ENCODE measurements around the gene MFAP3.
A peak's percentile ranks its signal among the peaks of the same experiment; 100 is the strongest.
"Not testable (repeated sequence)": the region's sequence is repeated elsewhere in the genome, so short reads cannot be mapped to it uniquely, and the experiment has no call there.

MFAP3 gene

DNA sequence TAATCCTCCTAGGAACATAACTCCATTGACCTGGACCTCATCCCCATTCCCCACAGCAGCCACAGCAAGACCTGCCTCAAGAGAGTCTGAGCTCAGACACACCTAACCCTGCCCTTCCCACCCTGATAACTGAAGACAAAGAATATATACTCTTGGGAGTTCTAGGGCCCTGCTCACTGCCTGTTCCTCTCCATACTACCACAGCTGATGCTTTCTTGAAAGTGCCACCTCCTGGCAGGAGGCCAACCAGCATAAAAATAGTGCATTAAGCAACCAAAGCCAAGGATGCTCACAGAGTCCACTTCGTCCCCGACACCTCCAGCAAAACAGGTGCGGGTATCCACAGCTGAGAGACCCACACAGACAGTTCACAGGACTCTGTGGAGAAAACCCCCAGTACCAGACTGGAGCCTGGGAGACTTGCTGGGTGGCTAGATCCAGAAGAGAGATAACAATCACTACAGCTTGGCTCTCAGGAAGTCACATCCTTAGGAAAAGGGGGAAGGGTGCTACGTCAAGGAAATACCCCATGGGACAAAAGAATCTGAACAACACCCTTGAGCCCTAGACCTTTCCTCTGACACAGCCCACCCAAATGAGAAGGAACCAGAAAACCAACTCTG, 23.6 kb upstream of the MFAP3 start:
- no peaks in the 10 kb centered on the region for H3K4me1 ChIP-seq (ENCODE audit: control insufficient read depth, insufficient read depth, low read length)
- no peaks in the 10 kb centered on the region for H3K9me3 ChIP-seq (ENCODE audit: control insufficient read depth, low read length)
- 93 to 96% methylated on average over 4 of the region's 4 CpGs for WGBS, 2 experiments
- H3K27ac ChIP-seq (ENCODE audit: insufficient read depth, low read depth, low read length, poor library complexity, severe bottlenecking), result no peak overlapping the region
- no peaks in the 10 kb centered on the region for H3K36me3 ChIP-seq (ENCODE audit: control insufficient read depth, insufficient read depth, low read length)
- H3K27me3 ChIP-seq (ENCODE audit: control insufficient read depth, insufficient read depth, low read length, poor library complexity, severe bottlenecking), result no peaks in the 10 kb centered on the region
- no peak overlapping the region for H3K4me3 ChIP-seq (ENCODE audit: insufficient read depth, low read depth, low read length)

- H3K27me3 ChIP-seq (ENCODE audit: control insufficient read depth, insufficient read depth, low read length, poor library complexity, severe bottlenecking), result not testable (repeated sequence)
These were observed 19.8 kb upstream of the MFAP3 start for GRCh38 chr5:154018919-154019318.

GRCh38 chr5:154025951-154026350, 12.8 kb upstream of the MFAP3 start:
- no peak overlapping the region for H3K27ac ChIP-seq (ENCODE audit: insufficient read depth, low read depth, low read length, poor library complexity, severe bottlenecking)
- no peak overlapping the region for H3K4me3 ChIP-seq (ENCODE audit: insufficient read depth, low read depth, low read length)
- H3K36me3 ChIP-seq (ENCODE audit: control insufficient read depth, insufficient read depth, low read length), result peaks cover 8% of the 10 kb centered on the region
- no peaks in the 10 kb centered on the region for H3K27me3 ChIP-seq (ENCODE audit: control insufficient read depth, insufficient read depth, low read length, poor library complexity, severe bottlenecking)
- H3K9me3 ChIP-seq (ENCODE audit: control insufficient read depth, low read length), result no peaks in the 10 kb centered on the region
- H3K4me1 ChIP-seq (ENCODE audit: control insufficient read depth, insufficient read depth, low read length), result no peaks in the 10 kb centered on the region

More at GRCh38 chr5:154018919-154019318, 19.8 kb upstream of the MFAP3 start:
- H3K27ac ChIP-seq (ENCODE audit: insufficient read depth, low read depth, low read length, poor library complexity, severe bottlenecking); H3K36me3 ChIP-seq (ENCODE audit: control insufficient read depth, insufficient read depth, low read length); H3K4me3 ChIP-seq (ENCODE audit: insufficient read depth, low read depth, low read length); H3K9me3 ChIP-seq (ENCODE audit: control insufficient read depth, low read length); H3K4me1 ChIP-seq (ENCODE audit: control insufficient read depth, insufficient read depth, low read length): not testable (repeated sequence)
- 83 to 94% methylated on average over 1 of the region's 1 CpG for WGBS, 2 experiments

DNA sequence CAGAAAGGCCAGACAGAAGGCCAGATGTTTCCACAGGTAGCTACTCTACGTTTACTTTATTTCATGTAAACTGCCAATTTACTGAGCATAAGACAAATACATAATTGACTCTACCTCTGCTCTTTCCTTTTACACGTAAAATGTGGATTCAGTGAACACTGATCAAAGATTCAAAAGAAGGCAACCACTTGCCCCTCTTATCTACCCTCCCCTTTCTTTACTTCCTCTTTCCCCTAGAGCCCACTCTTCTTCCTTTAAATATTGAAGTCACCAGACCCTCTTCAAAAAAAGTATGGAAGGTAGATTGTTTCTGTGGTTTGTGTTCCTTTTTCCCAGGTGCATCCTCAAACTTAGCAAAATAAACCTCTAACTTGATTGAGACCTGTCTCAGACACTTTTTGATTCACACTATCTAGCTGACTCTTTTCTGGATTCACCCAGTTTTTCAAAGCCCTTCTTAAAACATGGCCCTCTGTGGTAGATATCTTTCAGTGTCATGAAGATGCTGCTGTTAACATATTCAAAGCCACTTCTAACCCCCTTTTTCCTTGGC, 6.8 kb upstream of the MFAP3 start:
- Histone ChIP-seq H3K4me1 (ENCODE audit: control insufficient read depth, insufficient read depth, low read length) (no peaks in the 10 kb centered on the region), H3K36me3 (ENCODE audit: control insufficient read depth, insufficient read depth, low read length) (no peaks in the 10 kb centered on the region), H3K27ac (ENCODE audit: insufficient read depth, low read depth, low read length, poor library complexity, severe bottlenecking) (no peak overlapping the region), H3K4me3 (ENCODE audit: insufficient read depth, low read depth, low read length) (no peak overlapping the region), H3K27me3 (ENCODE audit: control insufficient read depth, insufficient read depth, low read length, poor library complexity, severe bottlenecking) (no peaks in the 10 kb centered on the region), H3K9me3 (ENCODE audit: control insufficient read depth, low read length) (no peaks in the 10 kb centered on the region)
- 91% methylated on average over 2 of the region's 2 CpGs for WGBS, 2 experiments

DNA sequence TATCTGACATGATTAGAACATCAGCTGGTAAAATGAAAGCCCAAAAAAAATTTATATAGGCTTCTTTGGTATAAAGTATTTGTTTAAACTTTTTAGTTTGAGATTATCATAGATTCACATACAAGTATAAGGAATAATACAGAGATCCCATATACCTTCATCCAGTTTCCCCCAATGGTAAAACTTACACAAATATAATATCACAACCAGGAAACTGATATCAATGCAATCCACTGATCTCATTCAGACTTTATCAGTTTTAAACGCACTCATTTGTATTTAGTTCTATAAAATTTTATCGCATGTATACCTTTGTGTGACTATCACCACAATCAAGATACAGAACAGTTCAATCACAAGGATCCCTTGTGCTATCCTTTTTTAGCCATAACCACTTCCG, 3.8 kb upstream of the MFAP3 start:
- Histone ChIP-seq H3K27ac (ENCODE audit: insufficient read depth, low read depth, low read length, poor library complexity, severe bottlenecking) (no peak overlapping the region), H3K9me3 (ENCODE audit: control insufficient read depth, low read length) (no peaks in the 10 kb centered on the region), H3K36me3 (ENCODE audit: control insufficient read depth, insufficient read depth, low read length) (no peaks in the 10 kb centered on the region), H3K27me3 (ENCODE audit: control insufficient read depth, insufficient read depth, low read length, poor library complexity, severe bottlenecking) (no peaks in the 10 kb centered on the region), H3K4me1 (ENCODE audit: control insufficient read depth, insufficient read depth, low read length) (peaks cover 7% of the 10 kb centered on the region), H3K4me3 (ENCODE audit: insufficient read depth, low read depth, low read length) (no peak overlapping the region)
- WGBS, 2 experiments, result 96 to 97% methylated on average over 3 of the region's 3 CpGs

DNA sequence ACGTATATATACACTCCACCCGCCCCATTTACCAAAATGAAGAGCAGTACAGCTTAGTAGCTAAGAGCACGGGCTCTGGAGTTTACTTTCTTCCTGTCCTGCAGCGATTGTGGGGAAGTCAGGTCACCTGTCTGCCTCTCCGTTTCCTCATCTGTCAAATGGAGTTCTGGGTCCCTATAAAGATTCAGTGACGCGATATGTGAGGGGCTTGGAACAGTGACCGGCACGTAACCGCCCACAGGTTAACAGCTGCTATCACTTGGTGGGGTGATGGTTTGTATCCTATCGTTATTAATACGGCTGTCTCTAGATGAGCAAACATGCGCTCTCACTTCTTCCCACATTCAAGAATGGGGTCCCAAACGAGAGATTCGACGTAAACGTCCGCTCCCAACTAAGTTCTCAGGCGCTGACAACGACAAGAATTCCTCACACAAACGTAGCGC, 483 bp upstream of the MFAP3 start:
- Histone ChIP-seq H3K27me3 (ENCODE audit: control insufficient read depth, insufficient read depth, low read length, poor library complexity, severe bottlenecking) (no peaks in the 10 kb centered on the region), H3K4me3 (ENCODE audit: insufficient read depth, low read depth, low read length) (peak overlapping the region; percentile 86), H3K4me1 (ENCODE audit: control insufficient read depth, insufficient read depth, low read length) (peaks cover 7% of the 10 kb centered on the region), H3K36me3 (ENCODE audit: control insufficient read depth, insufficient read depth, low read length) (no peaks in the 10 kb centered on the region), H3K9me3 (ENCODE audit: control insufficient read depth, low read length) (no peaks in the 10 kb centered on the region), H3K27ac (ENCODE audit: insufficient read depth, low read depth, low read length, poor library complexity, severe bottlenecking) (no peak overlapping the region)
- WGBS, 2 experiments, result 3 to 4% methylated on average over 22 of the region's 22 CpGs

DNA sequence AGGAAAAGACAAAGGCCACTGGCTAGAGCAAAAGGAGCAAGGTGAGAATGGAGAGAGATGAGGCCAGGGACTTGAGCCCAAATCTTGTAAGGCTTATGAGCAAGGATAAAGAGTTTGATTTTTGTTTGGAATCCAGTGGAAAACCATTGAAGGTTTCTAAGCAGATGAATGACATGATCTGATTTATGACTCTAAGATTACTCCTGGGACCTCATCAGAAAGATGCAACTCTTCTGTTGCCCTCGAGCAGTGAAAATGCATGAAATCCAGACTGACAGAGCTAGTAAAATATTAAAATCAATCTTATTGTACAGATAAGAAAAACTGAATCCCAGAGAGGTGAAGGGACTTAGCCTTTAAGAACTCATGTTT, 677 bp downstream of the MFAP3 start:
- Histone ChIP-seq H3K4me1 (ENCODE audit: control insufficient read depth, insufficient read depth, low read length) (peaks cover 7% of the 10 kb centered on the region), H3K36me3 (ENCODE audit: control insufficient read depth, insufficient read depth, low read length) (no peaks in the 10 kb centered on the region), H3K27ac (ENCODE audit: insufficient read depth, low read depth, low read length, poor library complexity, severe bottlenecking) (no peak overlapping the region), H3K27me3 (ENCODE audit: control insufficient read depth, insufficient read depth, low read length, poor library complexity, severe bottlenecking) (no peaks in the 10 kb centered on the region), H3K4me3 (ENCODE audit: insufficient read depth, low read depth, low read length) (peak overlapping the region; percentile 86), H3K9me3 (ENCODE audit: control insufficient read depth, low read length) (no peaks in the 10 kb centered on the region)
- WGBS, 2 experiments, result 78 to 82% methylated on average over 1 of the region's 1 CpG

DNA sequence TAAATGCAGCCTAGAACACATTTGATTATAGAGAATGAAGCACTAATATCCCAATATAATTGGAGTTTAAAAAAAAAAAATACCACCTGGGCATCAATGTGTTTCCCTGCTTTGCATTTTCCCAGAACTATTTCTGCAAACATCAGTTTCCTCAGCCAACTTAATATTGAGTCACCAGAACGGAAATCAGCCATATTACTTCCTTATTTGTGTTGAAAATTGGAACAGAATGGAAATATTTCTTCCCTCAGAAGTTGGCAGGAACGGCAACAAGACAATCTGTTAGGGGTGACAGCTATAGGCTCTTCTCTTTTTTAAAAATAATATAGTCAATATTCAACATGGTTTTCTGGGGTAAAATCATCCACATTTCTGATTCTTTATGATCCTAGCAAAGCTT, 4.0 kb downstream of the MFAP3 start:
- 89 to 100% methylated on average over 1 to 2 of the region's 2 CpGs for WGBS, 2 experiments
- Histone ChIP-seq H3K27ac (ENCODE audit: insufficient read depth, low read depth, low read length, poor library complexity, severe bottlenecking) (no peak overlapping the region), H3K27me3 (ENCODE audit: control insufficient read depth, insufficient read depth, low read length, poor library complexity, severe bottlenecking) (no peaks in the 10 kb centered on the region), H3K36me3 (ENCODE audit: control insufficient read depth, insufficient read depth, low read length) (no peaks in the 10 kb centered on the region), H3K9me3 (ENCODE audit: control insufficient read depth, low read length) (no peaks in the 10 kb centered on the region), H3K4me3 (ENCODE audit: insufficient read depth, low read depth, low read length) (no peak overlapping the region), H3K4me1 (ENCODE audit: control insufficient read depth, insufficient read depth, low read length) (peaks cover 7% of the 10 kb centered on the region)

DNA sequence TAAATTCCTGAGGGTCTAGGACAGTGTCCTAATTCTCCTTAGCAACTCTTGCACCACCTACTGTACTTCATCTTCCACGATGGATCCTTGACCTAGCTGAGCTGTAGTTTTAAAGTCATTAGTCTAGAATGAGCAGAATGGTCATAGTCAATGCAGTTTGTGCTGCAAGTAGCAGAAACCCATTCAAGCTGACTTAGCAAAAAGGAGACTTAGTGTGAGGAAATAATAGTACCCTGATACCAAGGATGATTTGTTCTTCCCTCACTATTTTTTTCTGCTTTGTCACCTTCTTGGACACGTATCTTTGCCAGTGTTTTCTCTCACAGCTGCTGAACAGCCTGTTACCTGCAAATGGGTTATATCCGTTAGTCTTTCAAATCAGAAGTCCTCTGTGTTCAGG, 5.3 kb downstream of the MFAP3 start:
- no peak overlapping the region for H3K27ac ChIP-seq (ENCODE audit: insufficient read depth, low read depth, low read length, poor library complexity, severe bottlenecking)
- no peaks in the 10 kb centered on the region for H3K36me3 ChIP-seq (ENCODE audit: control insufficient read depth, insufficient read depth, low read length)
- 90 to 91% methylated on average over 3 of the region's 3 CpGs for WGBS, 2 experiments
- H3K4me3 ChIP-seq (ENCODE audit: insufficient read depth, low read depth, low read length), result no peak overlapping the region
- no peaks in the 10 kb centered on the region for H3K27me3 ChIP-seq (ENCODE audit: control insufficient read depth, insufficient read depth, low read length, poor library complexity, severe bottlenecking)
- no peaks in the 10 kb centered on the region for H3K9me3 ChIP-seq (ENCODE audit: control insufficient read depth, low read length)
- H3K4me1 ChIP-seq (ENCODE audit: control insufficient read depth, insufficient read depth, low read length), result peaks cover 7% of the 10 kb centered on the region

- no peak overlapping the region for H3K4me3 ChIP-seq (ENCODE audit: insufficient read depth, low read depth, low read length)
- H3K36me3 ChIP-seq (ENCODE audit: control insufficient read depth, insufficient read depth, low read length), result no peaks in the 10 kb centered on the region
- no peak overlapping the region for H3K27ac ChIP-seq (ENCODE audit: insufficient read depth, low read depth, low read length, poor library complexity, severe bottlenecking)
- no peaks in the 10 kb centered on the region for H3K9me3 ChIP-seq (ENCODE audit: control insufficient read depth, low read length)
- 100% methylated on average over 1 to 2 of the region's 2 CpGs for WGBS, 2 experiments
- no peaks in the 10 kb centered on the region for H3K27me3 ChIP-seq (ENCODE audit: control insufficient read depth, insufficient read depth, low read length, poor library complexity, severe bottlenecking)
- H3K4me1 ChIP-seq (ENCODE audit: control insufficient read depth, insufficient read depth, low read length), result peaks cover 3% of the 10 kb centered on the region
These were observed 5.8 kb downstream of the MFAP3 start for GRCh38 chr5:154044581-154044980.

GRCh38 chr5:154046486-154046885, 7.7 kb downstream of the MFAP3 start:
- Histone ChIP-seq H3K9me3 (ENCODE audit: control insufficient read depth, low read length) (no peaks in the 10 kb centered on the region), H3K36me3 (ENCODE audit: control insufficient read depth, insufficient read depth, low read length) (peaks cover 4% of the 10 kb centered on the region), H3K4me3 (ENCODE audit: insufficient read depth, low read depth, low read length) (no peak overlapping the region), H3K4me1 (ENCODE audit: control insufficient read depth, insufficient read depth, low read length) (no peaks in the 10 kb centered on the region), H3K27ac (ENCODE audit: insufficient read depth, low read depth, low read length, poor library complexity, severe bottlenecking) (no peak overlapping the region), H3K27me3 (ENCODE audit: control insufficient read depth, insufficient read depth, low read length, poor library complexity, severe bottlenecking) (no peaks in the 10 kb centered on the region)
- 91 to 94% methylated on average over 7 of the region's 7 CpGs for WGBS, 2 experiments
